Parathyroid adenoma (tissue), 2 donors: ENCODE measurements around the gene ARHGAP8.

Source experiments
- H2AFZ ChIP-seq: fragments of 300-600 bp; sonication (generic); one replicate; pipeline ENCODE4 v1.7.0; 2017; ENCODE audit warnings: antibody characterized with exemption, mild to moderate bottlenecking
- H3K27ac ChIP-seq: fragments of 300-600 bp; sonication (generic); one replicate; pipeline ENCODE4 v1.7.0; 2017
- H3K27me3 ChIP-seq: fragments of 300-600 bp; sonication (generic); one replicate; pipeline ENCODE4 v1.7.0; 2017; ENCODE audit warnings: low read length; ENCODE audit not compliant: control insufficient read depth, insufficient read depth
- H3K36me3 ChIP-seq: fragments of 300-600 bp; sonication (generic); one replicate; pipeline ENCODE4 v1.7.0; 2017; ENCODE audit warnings: low read length; ENCODE audit not compliant: control insufficient read depth, insufficient read depth
- H3K4me1 ChIP-seq: fragments of 300-600 bp; sonication (generic); one replicate; pipeline ENCODE4 v1.7.0; 2017; ENCODE audit warnings: control low read depth
- H3K4me2 ChIP-seq: fragments of 300-600 bp; sonication (generic); one replicate; pipeline ENCODE4 v1.7.0; 2017; ENCODE audit warnings: low read length
- H3K4me3 ChIP-seq: fragments of 300-600 bp; sonication (generic); one replicate; pipeline ENCODE4 v1.7.0; 2017; ENCODE audit warnings: low read depth, low read length
- H3K79me2 ChIP-seq: fragments of 300-600 bp; sonication (generic); one replicate; pipeline ENCODE4 v1.7.0; 2017; ENCODE audit warnings: control low read depth
- H3K9ac ChIP-seq: fragments of 300-600 bp; sonication (generic); one replicate; pipeline ENCODE4 v1.7.0; 2017; ENCODE audit warnings: mild to moderate bottlenecking
- H3K9me3 ChIP-seq: fragments of 300-600 bp; sonication (generic); one replicate; pipeline ENCODE4 v1.7.0; 2017; ENCODE audit warnings: low read length; ENCODE audit not compliant: control insufficient read depth
- CTCF ChIP-seq: fragments of 300-600 bp; sonication (generic); IDR thresholded peaks from one replicate; pipeline ENCODE4 v1.7.0; 2017; ENCODE audit warnings: antibody characterized with exemption, mild to moderate bottlenecking
- donor health status: primary hyperparathyroidism.

Gene ARHGAP8

DNA sequence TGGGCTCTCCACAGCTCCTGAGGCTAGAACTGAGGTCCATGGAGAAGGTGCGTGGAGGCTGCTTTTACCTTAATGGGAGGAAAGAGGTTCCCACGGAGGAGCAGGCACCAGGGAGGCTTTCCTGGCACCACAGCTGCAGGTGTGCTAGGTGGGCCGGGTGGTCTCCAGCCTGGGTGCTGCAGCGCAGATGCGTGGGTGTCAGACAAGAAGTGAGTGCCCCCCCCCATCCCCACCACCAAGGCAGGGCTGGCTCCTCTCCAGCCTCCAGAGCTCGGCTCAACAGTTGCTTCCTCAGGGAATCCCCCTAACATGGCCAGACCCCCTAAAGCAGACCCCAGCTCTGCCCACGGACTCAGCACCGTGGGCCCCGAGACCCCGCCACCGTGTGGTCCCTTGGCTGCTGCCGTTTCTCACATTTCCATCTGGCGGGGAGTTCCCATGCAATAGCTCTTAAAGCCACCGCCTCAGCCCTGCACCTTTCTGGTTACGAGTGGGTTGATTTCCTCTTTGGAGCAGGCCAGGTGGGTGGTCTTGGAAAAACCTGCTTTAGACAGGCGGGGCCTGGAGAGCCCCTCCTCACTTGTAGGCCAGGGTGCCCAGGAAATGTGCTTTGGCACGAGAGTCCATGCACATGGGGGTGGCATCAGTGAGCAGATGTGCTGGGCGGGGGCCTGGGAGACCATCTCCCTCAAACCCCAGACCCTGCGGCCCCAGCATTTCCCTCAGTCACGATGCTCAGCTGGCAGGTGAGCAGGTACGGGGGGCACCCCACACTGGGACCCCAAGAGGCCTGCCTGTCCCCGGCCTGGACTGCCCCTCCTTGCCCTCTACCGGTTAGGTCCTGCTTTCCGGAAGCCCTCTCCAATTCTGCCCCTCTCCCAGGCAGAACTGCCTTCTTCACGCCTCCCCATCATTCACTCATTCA is 93.7 kb downstream of the ARHGAP8 start:
- H3K9ac ChIP-seq, result no peak overlapping the region

DNA sequence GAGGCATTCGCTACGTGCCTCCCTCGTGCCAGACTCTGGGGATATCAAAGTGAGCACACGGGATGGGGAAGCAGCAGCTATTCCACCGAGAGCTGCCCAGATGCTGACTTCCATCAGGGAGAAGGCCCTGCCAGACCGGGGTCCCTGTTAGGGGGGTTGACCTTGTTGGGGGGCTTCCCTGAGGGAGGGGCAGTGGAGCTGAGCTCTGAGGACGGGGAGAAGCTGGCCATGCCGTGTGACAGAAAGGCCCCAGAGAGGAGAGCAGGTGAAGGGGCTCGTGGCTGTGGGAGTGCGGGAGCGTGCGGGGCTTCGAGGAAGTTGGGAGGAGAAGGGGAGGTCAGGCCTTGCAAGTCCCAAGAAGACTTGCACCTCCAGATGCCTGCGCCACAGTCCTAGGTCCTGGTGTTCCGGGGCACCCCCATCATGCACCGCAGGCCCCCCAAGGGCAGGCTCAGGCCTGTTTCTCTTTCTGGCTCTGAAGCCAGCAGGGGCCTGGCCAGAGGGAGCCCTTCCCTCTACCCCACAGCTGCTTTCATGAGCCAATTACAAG is 94.4 kb downstream of the ARHGAP8 start:
- Histone ChIP-seq H3K9ac (no peak overlapping the region), H3K4me1 (no peaks in the 10 kb centered on the region), H3K79me2 (no peaks in the 10 kb centered on the region), H2AFZ (no peak overlapping the region), H3K9me3 (no peaks in the 10 kb centered on the region), H3K4me2 (no peak overlapping the region), H3K4me3 (no peak overlapping the region), H3K36me3 (no peaks in the 10 kb centered on the region), H3K27ac (no peak overlapping the region), H3K27me3 (no peaks in the 10 kb centered on the region)
- no peak for TF ChIP-seq CTCF

More for the DNA sequence above, 93.7 kb downstream of the ARHGAP8 start:
- Histone ChIP-seq H3K4me1 (no peaks in the 10 kb centered on the region), H3K4me3 (no peak overlapping the region), H3K9me3 (no peaks in the 10 kb centered on the region), H3K27me3 (no peaks in the 10 kb centered on the region), H3K79me2 (no peaks in the 10 kb centered on the region), H3K36me3 (no peaks in the 10 kb centered on the region), H3K27ac (no peak overlapping the region), H2AFZ (no peak overlapping the region), H3K4me2 (no peak overlapping the region)
- TF ChIP-seq CTCF, result no peak

DNA sequence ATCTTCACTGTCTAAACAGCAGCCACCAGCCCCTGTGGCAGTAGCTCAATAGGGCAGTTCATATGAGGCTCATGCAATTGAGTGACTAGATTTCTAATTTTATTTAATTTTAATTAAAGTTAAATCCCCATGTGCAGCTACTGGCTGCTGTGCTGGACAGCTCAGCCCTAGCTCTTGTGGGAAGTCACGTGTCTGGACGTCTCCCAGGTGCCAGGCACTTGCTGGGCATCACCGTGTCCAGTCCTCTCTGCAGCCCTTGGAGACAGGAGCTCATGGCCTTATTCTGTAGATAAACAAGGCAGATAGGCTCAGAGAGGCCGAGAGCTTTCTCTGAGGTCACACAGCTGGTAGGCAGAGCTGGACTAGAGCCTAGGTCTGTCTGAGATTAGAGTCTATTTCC is 95.0 kb downstream of the ARHGAP8 start:
- Histone ChIP-seq H3K9ac (no peak overlapping the region), H2AFZ (no peak overlapping the region), H3K4me1 (no peaks in the 10 kb centered on the region), H3K27ac (no peak overlapping the region), H3K79me2 (no peaks in the 10 kb centered on the region), H3K27me3 (no peaks in the 10 kb centered on the region), H3K36me3 (no peaks in the 10 kb centered on the region), H3K4me3 (no peak overlapping the region), H3K4me2 (no peak overlapping the region), H3K9me3 (no peaks in the 10 kb centered on the region)
- no peak for TF ChIP-seq CTCF

GRCh38 chr22:44847892-44848291 is 95.5 kb downstream of the ARHGAP8 start:
- H3K4me3 ChIP-seq, result no peak overlapping the region
- no peak overlapping the region for H3K9ac ChIP-seq
- no peaks in the 10 kb centered on the region for H3K36me3 ChIP-seq
- TF ChIP-seq CTCF, result no peak
- no peaks in the 10 kb centered on the region for H3K27me3 ChIP-seq
- no peaks in the 10 kb centered on the region for H3K79me2 ChIP-seq
- no peak overlapping the region for H2AFZ ChIP-seq
- H3K27ac ChIP-seq, result no peak overlapping the region
- H3K9me3 ChIP-seq, result no peaks in the 10 kb centered on the region
- H3K4me2 ChIP-seq, result no peak overlapping the region
- no peaks in the 10 kb centered on the region for H3K4me1 ChIP-seq
